Stimulated activated CD4-positive, alpha-beta T cell treated with anti-CD3 and anti-CD28 coated beads, Interleukin-1b, Interleukin-23, amount 100 ng/mL, for 4 hours (primary cell): Measurements from ENCODE around the gene WWC2.
"Not testable (repeated sequence)": the region's sequence is repeated elsewhere in the genome, so short reads cannot be mapped to it uniquely, and the experiment has no call there.

Source experiments
- DNase-seq, 2 donors: peaks; one replicate each; pipeline ENCODE4 v3.0.0-alpha.2; 2020; ENCODE audit warnings: low read depth in 2 of 2

Gene WWC2

DNA sequence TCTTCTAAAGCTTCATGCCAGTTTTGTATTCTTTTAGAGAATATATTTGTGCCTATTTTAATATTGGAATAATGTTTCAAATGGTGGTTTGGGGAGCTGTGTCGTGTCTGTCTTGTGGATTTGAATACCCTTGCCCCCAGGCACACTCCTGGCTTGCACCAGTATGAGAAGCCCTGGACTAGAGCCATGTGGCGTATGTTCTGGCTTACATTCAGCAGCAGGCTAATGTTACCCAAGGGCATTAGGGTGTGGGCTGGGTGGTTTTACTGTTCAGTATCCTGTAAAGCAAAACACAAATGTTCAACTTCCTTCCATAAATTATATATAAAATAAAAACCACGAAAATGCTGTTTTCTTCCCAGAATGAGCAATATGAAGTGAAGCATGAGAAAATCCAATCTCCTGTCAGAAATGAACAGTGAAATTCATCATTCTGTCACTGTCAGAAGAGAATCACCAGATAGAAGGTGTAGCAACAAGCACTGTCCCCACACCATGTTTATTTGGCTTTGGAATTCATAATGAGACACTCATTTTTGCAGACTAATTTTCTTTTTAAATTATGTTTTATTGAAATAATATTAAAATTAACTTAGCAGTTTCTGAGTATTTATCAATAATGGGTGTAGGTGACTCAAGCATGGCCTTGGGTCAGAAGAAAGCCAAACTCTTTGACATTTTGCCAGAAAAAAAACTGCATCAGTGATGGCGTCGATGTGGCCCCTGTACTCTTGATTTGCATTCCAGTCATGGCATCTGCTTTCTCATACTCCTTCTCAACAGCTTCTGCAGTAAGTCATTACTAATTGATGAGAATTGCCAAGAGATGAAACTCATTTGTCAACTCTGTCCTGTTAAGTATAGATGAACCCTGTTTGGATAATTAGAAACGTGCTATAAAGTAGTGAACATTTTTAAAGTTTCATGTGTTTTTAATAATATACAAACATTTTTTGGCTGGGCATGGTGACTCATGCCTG lies 43.8 kb downstream of the WWC2 start:
- no peak for DNase-seq

- DNase-seq = no peak
Observed at GRCh38 chr4:183144787-183145186, 45.7 kb downstream of the WWC2 start.

GRCh38 chr4:183145773-183146172 lies 46.7 kb downstream of the WWC2 start:
- no peak for DNase-seq

DNA sequence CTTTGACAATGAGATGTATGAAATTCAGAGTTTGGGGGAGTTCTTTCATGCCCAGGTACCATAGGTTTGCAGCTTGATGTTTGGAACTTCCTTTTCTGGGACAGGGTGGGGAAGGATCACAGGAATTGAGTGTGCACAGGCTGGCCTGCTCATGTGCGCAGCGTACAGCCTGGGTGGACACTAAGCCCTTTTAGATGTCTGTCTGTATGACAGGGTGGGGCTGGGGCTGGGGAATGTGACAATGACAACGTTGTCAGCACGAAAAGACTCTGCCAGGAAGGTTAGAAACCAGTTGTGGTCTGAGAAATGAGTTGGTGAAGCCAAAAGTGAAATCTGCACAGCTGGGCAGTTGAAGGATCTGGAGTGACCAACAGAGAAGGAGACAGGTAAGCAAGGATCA lies 47.4 kb downstream of the WWC2 start:
- no peak for DNase-seq

- no peak for DNase-seq
Observed at GRCh38 chr4:183147196-183147595, 48.1 kb downstream of the WWC2 start.

GRCh38 chr4:183147983-183148382 lies 48.9 kb downstream of the WWC2 start:
- DNase-seq = no peak

- no peak for DNase-seq
Observed at GRCh38 chr4:183149616-183150539, 50.8 kb downstream of the WWC2 start.

DNA sequence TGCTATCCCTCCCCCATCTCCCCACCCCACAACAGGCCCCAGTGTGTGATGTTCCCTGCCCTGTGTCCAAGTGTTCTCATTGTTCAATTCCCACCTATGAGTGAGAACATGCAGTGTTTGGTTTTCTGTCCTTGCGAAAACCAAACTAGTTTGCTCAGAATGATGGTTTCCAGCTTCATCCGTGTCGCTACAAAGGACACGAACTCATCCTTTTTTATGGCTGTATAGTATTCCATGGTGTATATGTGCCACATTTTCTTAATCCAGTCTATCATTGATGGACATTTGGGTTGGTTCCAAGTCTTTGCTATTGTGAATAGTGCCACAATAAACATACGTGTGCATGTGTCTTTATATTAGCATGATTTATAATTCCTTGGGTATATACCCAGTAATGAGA lies 51.6 kb downstream of the WWC2 start:
- DNase-seq = not testable (repeated sequence)

- DNase-seq = not testable (repeated sequence)
Observed at GRCh38 chr4:183152232-183152631, 53.2 kb downstream of the WWC2 start.

DNA sequence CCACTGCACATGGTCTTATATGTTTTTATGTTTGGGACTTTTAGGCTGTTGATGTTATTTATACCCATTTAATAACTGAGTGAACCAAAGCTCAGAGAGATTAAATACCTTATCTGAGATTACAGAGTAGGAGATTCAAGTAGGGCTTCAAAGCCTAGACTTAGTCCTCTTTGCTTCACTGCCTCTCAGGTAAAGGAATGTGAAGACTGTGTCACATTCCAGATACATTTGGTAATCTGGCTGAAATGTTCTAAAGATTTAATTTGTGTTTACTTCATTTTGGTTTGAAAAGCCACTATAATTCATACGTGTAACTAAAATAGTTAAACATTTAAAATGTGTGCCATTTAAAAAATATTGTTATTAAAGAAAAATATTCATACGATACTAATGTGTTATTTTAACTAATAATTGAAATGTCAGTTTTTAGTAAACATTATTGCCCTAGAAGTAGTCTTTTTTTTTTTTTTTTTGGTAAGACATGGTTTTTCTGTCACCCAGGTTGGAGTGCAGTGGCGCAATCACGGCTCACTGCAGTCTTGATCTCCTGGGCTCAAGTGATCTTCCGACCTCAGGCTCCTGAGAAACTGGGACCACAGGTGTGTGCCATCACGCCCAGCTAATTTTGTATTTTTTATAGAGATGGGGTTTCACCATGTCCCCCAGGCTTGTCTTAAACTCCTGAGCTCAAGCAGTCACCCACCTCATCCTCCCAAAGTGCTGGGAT lies 54.3 kb downstream of the WWC2 start:
- no peak for DNase-seq

GRCh38 chr4:183154701-183155391 lies 55.8 kb downstream of the WWC2 start:
- no peak for DNase-seq

DNA sequence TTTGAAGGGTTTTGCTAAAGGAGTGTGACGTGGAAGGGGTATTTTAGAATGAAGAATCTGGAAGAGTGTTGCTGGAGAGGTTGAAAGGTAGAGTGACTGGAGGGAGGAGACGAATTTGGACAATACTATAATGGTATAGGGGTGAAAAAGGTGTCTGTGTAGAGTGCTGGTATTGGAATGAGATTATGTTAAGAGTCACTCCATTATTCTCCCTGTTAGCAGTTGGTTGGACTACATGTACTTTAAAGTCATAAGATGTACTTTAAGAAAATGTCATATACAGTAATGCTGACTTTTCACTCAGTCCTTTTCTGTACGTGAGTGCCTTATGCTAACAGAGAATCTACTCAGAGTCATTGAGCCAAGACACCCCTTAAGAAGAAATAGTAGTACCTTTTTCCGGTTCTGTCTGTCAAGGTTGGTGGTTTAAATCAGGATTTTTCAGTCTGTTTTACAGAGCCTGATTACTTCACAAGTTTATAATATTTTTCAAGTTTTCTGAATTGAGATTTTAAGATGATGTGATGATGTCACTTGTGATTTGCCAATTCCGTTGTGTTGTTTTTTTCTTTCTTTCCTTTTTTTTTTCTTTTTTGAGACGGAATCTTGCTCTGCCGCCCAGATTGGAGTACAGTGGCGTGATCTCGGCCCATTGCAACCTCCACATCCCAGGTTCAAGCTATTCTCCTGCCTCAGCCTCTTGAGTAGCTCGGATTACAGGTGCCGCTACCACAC lies 56.6 kb downstream of the WWC2 start:
- DNase-seq = no peak

- DNase-seq = no peak
Observed at GRCh38 chr4:183157215-183157614, 58.2 kb downstream of the WWC2 start.

DNA sequence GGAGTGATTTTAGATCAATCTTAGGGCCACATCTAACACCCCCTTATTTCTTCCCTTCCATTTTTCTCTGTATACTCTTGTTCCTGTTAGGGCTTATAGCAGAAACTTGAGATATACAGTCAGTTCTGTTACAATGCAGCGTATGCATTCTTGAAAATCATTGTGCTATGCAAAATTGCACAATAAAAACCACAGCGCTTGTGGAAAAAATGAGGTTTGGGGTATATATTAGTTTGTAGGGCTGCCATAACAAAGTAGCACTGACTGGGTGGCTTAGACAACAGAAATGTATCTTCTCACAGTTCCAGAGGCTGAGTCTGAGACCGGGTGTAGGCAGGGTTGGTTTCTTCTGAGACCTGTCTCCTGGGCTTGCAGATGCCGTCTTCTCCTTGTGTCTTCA lies 59.0 kb downstream of the WWC2 start:
- no peak for DNase-seq

- no peak for DNase-seq
Observed at GRCh38 chr4:183161630-183162029, 62.6 kb downstream of the WWC2 start.

DNA sequence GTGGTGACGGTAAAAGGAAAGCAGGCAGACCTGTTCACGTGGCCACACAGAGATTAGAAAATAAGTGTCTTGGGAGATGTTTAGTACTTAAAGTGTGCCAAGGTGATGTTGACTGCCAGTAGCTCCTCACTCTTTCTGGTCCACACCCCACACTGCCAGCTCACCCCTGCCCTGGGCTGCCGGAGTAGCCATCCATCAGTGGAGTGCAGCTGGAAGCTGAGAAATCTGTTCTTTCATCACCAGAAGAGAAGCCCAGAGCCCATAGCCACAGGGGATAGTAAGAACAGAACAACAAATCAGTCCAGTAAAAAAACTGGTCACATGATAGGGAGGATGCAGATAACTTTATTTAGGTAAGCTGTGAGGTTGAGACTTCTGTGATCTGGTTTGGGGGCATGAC lies 64.1 kb downstream of the WWC2 start:
- no peak for DNase-seq

DNA sequence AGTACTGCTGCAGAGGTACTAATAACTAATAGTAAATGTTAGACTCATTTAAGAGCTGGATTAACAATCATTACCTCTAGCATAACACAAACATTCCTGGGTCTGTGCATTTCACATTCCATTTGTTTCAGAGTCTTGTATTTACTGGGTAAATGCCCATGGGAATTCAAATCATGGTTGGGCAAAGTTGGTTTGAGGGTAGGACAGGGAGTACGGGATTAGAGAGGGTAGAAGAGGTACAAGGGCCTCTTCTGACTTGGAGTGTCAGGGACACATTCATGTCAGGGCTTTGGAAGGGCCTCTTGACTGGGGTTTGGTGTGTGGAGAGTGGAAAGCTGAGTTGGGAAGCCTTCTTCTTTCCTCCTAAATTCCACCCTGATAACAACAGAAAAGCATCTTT lies 65.9 kb downstream of the WWC2 start:
- no peak for DNase-seq

GRCh38 chr4:183165376-183165775 lies 66.3 kb downstream of the WWC2 start:
- no peak for DNase-seq

GRCh38 chr4:183170894-183171293 lies 71.8 kb downstream of the WWC2 start:
- DNase-seq = no peak

DNA sequence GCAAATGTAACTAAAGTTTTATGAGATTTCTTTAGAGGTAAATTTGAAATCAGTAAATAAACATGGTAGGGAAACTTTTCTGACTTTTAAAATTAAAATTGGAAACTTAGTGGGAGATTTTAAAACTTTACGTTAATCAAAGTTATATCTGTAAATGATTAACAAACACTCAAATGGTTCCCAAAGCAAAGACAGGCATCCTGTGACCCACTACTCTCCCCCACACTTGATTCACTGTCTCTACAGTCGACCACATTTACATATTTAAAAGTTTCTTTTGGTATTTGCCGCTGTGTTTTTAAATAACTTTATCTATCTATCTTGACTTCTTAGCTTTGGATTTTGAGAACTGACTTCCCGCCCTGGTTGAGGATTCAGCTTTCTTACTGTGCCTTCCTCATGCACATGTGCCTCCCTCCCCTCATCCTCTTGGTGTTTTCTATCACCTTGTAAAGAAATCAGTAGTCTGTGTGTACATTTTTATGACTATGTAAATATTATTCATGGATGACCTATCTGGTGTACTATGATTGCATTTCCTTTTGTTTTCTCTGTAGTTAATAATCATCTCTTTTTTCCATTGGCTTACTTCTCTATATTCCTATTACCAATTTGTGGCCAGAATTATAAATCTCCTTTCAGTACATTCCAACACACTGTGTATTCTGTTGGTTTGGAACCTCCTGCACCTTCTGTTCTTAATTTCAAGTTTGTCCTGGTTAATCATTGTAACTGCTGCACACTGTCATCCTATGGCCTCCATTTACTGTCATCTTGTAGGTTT lies 72.6 kb downstream of the WWC2 start:
- DNase-seq = no peak
